Pancreas (tissue), 10 donors: ENCODE data around the gene CKAP2L. TPM values are rescaled to one million over a fixed set of nuclear protein-coding genes. Genes with fewer than 3 reads are reported as not detected.
"Not testable (repeated sequence)": the region's sequence is repeated elsewhere in the genome, so short reads cannot be mapped to it uniquely, and the experiment has no call there.

ENCODE experiments used
- ATAC-seq, 4 donors: fragments of 200-7000 bp; cut with Tn5 transposase; one replicate each; pipeline versions ENCODE4 v1.8.0 to v1.9.1; 2020; ENCODE audit warnings: mild to moderate bottlenecking in 4 of 4, moderate library complexity in 4 of 4
- DNase-seq, 6 donors: peaks; one replicate each; pipeline ENCODE4 v3.0.0-alpha.2; 2020
- FAIRE-seq: peaks from 2 replicates; lab custom pipeline; 2012; peaks lifted over from hg19 to GRCh38; lab: Jason Lieb, UNC
- H3K27ac ChIP-seq, 4 donors: fragments of 200-600 bp; sonication (generic); 1 replicate in 3 of 4; 2 replicates in 1 of 4; pipeline versions ENCODE4 v1.5.0 to v1.8.0; 2020
- H3K27me3 ChIP-seq, 4 donors: fragments of 200-600 bp; one replicate each; pipeline ENCODE4 v1.8.0; 2021
- H3K36me3 ChIP-seq, 3 donors: fragments of 200-600 bp; sonication (generic) in 1 of 3; one replicate each; pipeline versions ENCODE4 v1.5.0 to v1.8.0; 2020 to 2021
- H3K4me1 ChIP-seq, 3 donors: fragments of 200-600 bp; one replicate each; pipeline ENCODE4 v1.8.0; 2021
- H3K4me3 ChIP-seq, 4 donors: fragments of 200-600 bp; sonication (generic) in 2 of 4; one replicate each; pipeline versions ENCODE4 v1.5.0 to v1.8.0; 2020 to 2021
- H3K9me3 ChIP-seq, 4 donors: fragments of 200-600 bp; one replicate each; pipeline ENCODE4 v1.8.0; 2021
- WGBS, 2 donors: extraction: QIAGEN DNeasy Blood & Tissue Kit; methylation state at CpG; one replicate each; pipeline ENCODE4 v1.1.7; 2013; 5-methylcytosine and 5-hydroxymethylcytosine counted together
- intact Hi-C, 3 donors: fragments of 100-400 bp; cut with DNase I; formaldehyde crosslinking; loops; one replicate each; pipeline versions ENCODE4 v1.11.1 to v1.14.2; 2022
- polyA plus RNA-seq, 2 donors: library from polyadenylated mRNA; stranded (reverse); fragments of 200-250 nt; gene quantifications; one replicate each; pipeline ENCODE4 v1.2.3, GENCODE V29; 2013
- total RNA-seq, 6 donors: library from RNA; stranded (reverse); fragmentation: NEBNext Ultra II Directional in 4 of 6; extraction: Animal tissue kit (Norgen Biotek cat#: 25700) in 4 of 6; gene quantifications; one replicate each; pipeline versions ENCODE4 v1.2.1 to v1.2.4, GENCODE V29; 2021 to 2023
- TF ChIP-seq, protein P1 (sequence below), 4 donors: fragments of 200-600 bp; sonication (generic) in 3 of 4; IDR thresholded peaks; one replicate each; pipeline versions ENCODE4 v1.5.0 to v1.8.0; 2021; ENCODE audit warnings: antibody characterized with exemption in 4 of 4
- donor health status: healthy with polysubstance abuse.
- donor health status: DM: no; HTN: no; CAD: no; lungs with moderate emphysema.
- donor health status: DM: no; HTN: no; CAD: no.
- donor health status: control.
- donor health status: control.
- donor health status: Bipolar disorder and iron deficiency.
- donor health status: DM: yes; HTN: yes; CAD: no.
- donor health status: DM: no; HTN: no; CAD: no.
- donor health status: DM: no; HTN: no; CAD: no.
- donor health status: DM: yes; HTN: yes; CAD: no.

The CKAP2L gene
- total and polyA plus RNA-seq, 8 donors: 0.04 to 0.64 (median 0.12) TPM; not detected in 2

DNA sequence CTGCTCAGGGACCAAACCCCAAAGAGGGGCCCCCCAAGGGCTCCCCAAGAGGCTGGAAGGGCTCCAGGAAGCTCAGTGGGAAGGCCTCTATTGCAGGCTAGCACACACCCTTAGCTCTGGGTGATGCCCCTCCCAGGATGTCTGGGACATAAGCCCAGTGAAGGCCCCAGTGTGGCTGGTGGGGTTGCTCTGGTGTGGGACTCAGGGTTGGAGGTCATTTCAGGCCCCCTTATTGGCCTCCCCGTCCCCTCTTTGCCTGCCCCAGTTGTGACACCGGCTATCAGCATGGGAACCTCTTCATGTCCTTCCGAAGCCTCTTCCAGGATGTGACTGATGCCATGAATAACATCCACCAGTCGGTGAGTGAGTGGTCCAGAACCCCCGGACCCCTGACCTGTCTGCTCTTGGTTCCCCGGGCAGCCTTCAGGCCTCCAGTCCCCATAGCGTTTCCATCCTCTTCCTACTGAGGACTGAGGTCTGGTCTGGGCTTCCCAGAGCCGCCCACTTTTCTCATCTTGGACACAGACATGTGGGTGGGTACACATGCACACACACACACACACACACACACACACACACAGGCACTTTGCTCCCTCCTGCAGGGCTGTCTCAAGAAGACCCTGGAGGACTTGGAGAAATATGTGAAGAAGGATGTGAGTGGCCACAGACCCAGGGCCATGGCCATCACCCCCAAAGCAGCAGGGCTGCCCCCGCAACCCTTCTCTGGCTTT, 41.4 kb downstream of the CKAP2L start:
- intact Hi-C loops: no loop called here
- Histone ChIP-seq H3K9me3 (no peaks in the 10 kb centered on the region), H3K36me3 (no peaks in the 10 kb centered on the region), H3K4me1 (no peaks in the 10 kb centered on the region), H3K4me3 (no peak overlapping the region), H3K27ac (no peak overlapping the region), H3K27me3 (no peaks in the 10 kb centered on the region)
- TF ChIP-seq, protein P1, sequence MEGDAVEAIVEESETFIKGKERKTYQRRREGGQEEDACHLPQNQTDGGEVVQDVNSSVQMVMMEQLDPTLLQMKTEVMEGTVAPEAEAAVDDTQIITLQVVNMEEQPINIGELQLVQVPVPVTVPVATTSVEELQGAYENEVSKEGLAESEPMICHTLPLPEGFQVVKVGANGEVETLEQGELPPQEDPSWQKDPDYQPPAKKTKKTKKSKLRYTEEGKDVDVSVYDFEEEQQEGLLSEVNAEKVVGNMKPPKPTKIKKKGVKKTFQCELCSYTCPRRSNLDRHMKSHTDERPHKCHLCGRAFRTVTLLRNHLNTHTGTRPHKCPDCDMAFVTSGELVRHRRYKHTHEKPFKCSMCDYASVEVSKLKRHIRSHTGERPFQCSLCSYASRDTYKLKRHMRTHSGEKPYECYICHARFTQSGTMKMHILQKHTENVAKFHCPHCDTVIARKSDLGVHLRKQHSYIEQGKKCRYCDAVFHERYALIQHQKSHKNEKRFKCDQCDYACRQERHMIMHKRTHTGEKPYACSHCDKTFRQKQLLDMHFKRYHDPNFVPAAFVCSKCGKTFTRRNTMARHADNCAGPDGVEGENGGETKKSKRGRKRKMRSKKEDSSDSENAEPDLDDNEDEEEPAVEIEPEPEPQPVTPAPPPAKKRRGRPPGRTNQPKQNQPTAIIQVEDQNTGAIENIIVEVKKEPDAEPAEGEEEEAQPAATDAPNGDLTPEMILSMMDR (IDR thresholded peaks at IDR 0.05): no peak
- 69 to 90% methylated on average over 9 of the region's 9 CpGs for WGBS, 2 donors
- ATAC-seq (no peak), FAIRE-seq (no peak), DNase-seq (no peak)

DNA sequence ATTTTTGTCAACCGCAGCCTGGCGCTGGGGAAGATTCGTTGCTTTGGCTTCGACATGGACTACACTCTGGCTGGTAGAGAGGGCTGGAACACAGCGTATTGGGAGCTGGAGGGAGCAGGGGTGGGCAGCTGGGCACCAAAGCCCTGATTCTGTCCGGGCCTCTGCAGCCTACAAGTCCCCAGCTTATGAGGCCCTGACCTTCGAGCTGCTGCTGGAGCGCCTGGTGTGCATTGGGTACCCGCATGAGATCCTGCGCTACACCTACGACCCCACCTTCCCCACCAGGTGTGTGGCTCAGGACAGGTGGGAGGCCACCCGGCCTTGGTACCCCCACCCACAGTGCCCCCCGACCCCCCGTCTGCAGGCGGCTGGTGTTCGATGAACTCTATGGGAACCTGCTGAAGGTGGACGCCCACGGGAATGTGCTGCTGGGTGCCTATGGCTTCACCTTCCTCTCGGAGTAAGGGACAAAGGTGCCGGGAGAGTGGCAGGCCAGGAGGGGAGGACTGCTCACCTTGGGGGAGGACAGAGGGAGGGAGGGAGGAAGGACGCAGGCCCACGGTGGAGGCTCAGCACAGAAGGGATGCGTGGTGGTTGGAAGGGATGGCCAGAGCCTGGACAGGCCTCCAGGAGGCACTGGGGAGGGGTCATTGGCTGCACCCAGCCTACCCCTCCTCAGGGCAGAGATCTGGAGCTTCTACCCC, 42.4 kb downstream of the CKAP2L start:
- H3K4me3 ChIP-seq: no peak overlapping the region
- H3K9me3 ChIP-seq: no peaks in the 10 kb centered on the region
- TF ChIP-seq, protein P1 (IDR thresholded peaks at IDR 0.05): no peak
- no peaks in the 10 kb centered on the region for H3K36me3 ChIP-seq
- no peak for FAIRE-seq
- H3K27me3 ChIP-seq: no peaks in the 10 kb centered on the region
- H3K27ac ChIP-seq: no peak overlapping the region
- 74 to 80% methylated on average over 23 of the region's 23 CpGs for WGBS, 2 donors
- intact Hi-C loops: no loop called here
- H3K4me1 ChIP-seq: no peaks in the 10 kb centered on the region
- DNase-seq: no peak
- no peak for ATAC-seq

DNA sequence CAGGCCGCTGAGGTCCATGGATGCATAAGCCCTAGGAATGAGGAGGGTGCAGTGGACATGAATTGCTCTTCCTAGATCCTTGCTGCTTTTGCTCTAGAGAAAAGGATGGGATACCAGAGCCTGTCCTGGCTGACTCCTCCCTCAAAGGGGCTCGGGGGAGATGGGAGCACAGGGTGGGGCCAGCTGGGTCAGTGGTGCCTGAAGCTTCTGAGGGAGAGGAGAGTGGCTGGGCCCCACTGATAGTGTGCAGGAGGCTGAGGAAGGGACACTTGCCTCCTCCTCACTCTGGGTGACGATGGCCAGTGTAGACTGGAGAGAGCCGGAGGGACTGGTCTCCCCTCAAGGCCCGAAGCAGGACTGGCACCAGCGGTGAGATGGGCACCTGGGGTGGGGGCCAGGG, 43.6 kb downstream of the CKAP2L start, which contains the start of gene NT5DC4:
Gene NT5DC4 (plus strand): TSS at position 236 of the 400 bp plus-strand sequence. CDS start 60 bp downstream, at position 296.
- WGBS, 2 donors: 70 to 89% methylated on average over 6 of the region's 6 CpGs
- Histone ChIP-seq H3K27me3 (no peaks in the 10 kb centered on the region), H3K27ac (no peak within 1 kb of the TSS), H3K36me3 (no peaks in the 10 kb centered on the region), H3K9me3 (no peaks in the 10 kb centered on the region), H3K4me3 (no peak within 1 kb of the TSS), H3K4me1 (no peaks in the 10 kb centered on the region)
- no peak for ATAC-seq
- intact Hi-C loops: no loop called here
- DNase-seq: no peak
- FAIRE-seq: no peak
- TF ChIP-seq, protein P1 (IDR thresholded peaks at IDR 0.05): no peak

DNA sequence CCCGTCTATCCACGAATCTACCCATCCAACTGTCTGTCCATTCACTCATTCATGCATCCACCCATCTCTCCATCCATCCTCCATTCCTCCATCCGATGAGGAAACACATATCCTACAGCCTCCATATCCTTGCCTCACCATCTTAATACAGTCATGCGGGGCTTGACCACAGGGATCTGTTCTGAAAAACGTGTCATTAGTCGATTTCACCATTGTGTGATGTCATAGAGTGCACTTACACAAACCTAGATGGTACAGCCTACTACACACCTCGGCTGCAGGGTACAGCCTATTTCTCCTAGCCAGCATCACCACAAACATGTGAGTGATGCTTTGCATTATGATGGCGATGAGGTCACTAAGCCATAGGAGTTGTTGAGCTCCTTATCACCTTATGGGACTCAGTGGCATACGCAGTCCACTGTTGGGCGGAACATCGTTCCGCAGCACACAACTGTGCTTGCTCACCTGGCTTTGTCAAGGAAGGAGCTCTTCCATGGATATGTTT, 45.5 kb downstream of the CKAP2L start:
- Histone ChIP-seq H3K4me1 (no peaks in the 10 kb centered on the region), H3K27ac (no peak overlapping the region), H3K4me3 (no peak overlapping the region), H3K36me3 (no peaks in the 10 kb centered on the region), H3K9me3 (no peaks in the 10 kb centered on the region), H3K27me3 (no peaks in the 10 kb centered on the region)
- no peak for FAIRE-seq
- TF ChIP-seq, protein P1 (IDR thresholded peaks at IDR 0.05): no peak
- ATAC-seq: no peak
- intact Hi-C loops: no loop called here
- no peak for DNase-seq
- 62 to 64% methylated on average over 12 of the region's 12 CpGs for WGBS, 2 donors

DNA sequence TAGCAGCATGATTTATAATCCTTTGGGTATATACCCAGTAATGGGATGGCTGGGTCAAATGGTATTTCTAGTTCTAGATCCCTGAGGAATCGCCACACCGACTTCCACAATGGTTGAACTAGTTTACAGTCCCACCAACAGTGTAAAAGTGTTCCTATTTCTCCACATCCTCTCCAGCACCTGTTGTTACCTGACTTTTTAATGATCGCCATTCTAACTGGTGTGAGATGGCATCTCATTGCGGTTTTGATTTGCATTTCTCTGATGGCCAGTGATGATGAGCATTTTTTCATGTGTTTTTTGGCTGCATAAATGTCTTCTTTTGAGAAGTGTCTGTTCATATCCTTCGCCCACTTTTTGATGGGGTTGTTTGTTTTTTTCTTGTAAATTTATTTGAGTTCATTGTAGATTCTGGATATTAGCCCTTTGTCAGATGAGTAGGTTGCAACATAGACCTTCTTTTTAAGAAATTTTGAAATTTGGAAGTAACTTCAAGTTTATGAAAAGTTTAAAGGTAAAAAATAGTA, 47.5 kb downstream of the CKAP2L start:
- ATAC-seq, DNase-seq, H3K27me3 ChIP-seq, intact Hi-C loops, H3K36me3 ChIP-seq, FAIRE-seq, H3K4me1 ChIP-seq, H3K9me3 ChIP-seq, H3K4me3 ChIP-seq, H3K27ac ChIP-seq: not testable (repeated sequence)
- 83% methylated on average over 2 of the region's 5 CpGs for WGBS, 2 donors

DNA sequence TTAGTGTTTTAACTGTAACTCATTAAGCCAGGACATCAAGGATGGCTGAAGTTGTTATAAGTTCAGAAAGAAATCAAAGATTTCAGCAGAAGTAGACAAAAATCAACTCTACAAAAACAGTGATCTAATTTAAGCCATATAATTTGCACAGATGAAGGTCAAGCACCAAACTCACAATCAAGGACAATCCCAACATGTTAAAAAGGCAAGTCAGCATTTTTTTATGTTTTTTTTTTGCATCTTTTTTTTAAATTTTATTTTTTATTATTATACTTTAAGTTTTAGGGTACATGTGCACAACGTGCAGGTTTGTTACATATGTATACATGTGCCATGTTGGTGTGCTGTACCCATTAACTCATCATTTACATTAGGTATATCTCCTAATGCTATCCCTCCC, 48.3 kb downstream of the CKAP2L start:
- H3K4me3 ChIP-seq, H3K4me1 ChIP-seq, H3K27me3 ChIP-seq, ATAC-seq, H3K9me3 ChIP-seq, H3K36me3 ChIP-seq, intact Hi-C loops, DNase-seq, H3K27ac ChIP-seq, FAIRE-seq: not testable (repeated sequence)
- WGBS, 2 donors: 88 to 95% methylated on average over 1 of the region's 1 CpG
